ENCODE results near the gene RAB3GAP2. TPM values are rescaled to one million over a fixed set of nuclear protein-coding genes. Genes with fewer than 3 reads are reported as not detected.

RAB3GAP2 gene
- total and polyA plus RNA-seq, 2 of the 13 experiments (the other 11 are each of a cell fraction or from before 2014, with no cell fraction given): 22.6 to 25.0 TPM

GRCh38 chr1:220272047-220272840, at the start of gene RAB3GAP2 (continued):
- TF ChIP-seq ZNF660 (CRISPR knock-in tag; IDR thresholded peaks at IDR 0.05; ENCODE audit: borderline replicate concordance, low read depth) (no peak), ASH2L (IDR thresholded peaks at IDR 0.05; ENCODE audit: insufficient read length, low read depth, low read length) (no peak), DZIP1 (CRISPR knock-in tag; IDR thresholded peaks at IDR 0.05) (no peak), POLR2AphosphoS5 (IDR thresholded peaks at IDR 0.05; ENCODE audit: low read depth, low read length) (peak; percentile 91), RARG (CRISPR knock-in tag; IDR thresholded peaks at IDR 0.05; ENCODE audit: low read depth) (no peak), ZNF20 (CRISPR knock-in tag; IDR thresholded peaks at IDR 0.05) (no peak), TBX2 (CRISPR knock-in tag; IDR thresholded peaks at IDR 0.05; ENCODE audit: borderline replicate concordance) (peak; percentile 70), RBFOX2 (IDR thresholded peaks at IDR 0.05; ENCODE audit: low read depth, low read length) (peak; percentile 87), CENPBD1 (CRISPR knock-in tag; IDR thresholded peaks at IDR 0.05; ENCODE audit: borderline replicate concordance, low read depth) (no peak), ZFY (CRISPR knock-in tag; IDR thresholded peaks at IDR 0.05) (peak; percentile 91), AHR (CRISPR knock-in tag; IDR thresholded peaks at IDR 0.05) (peak; percentile 12; the same call in 1 of the 2 replicates), HOXA3 (CRISPR knock-in tag; IDR thresholded peaks at IDR 0.05) (peak; percentile 77; the same call in 1 of the 2 replicates), XBP1 (CRISPR knock-in tag; IDR thresholded peaks at IDR 0.05) (0 out of 2 replicates have a peak, but pooled peaks have one; percentile 33), DNMT1 (CRISPR knock-in tag; IDR thresholded peaks at IDR 0.05) (0 out of 2 replicates have a peak, but pooled peaks have one; percentile 83), ZKSCAN1 (IDR thresholded peaks at IDR 0.05; ENCODE audit: low read length) (no peak), SMAD1 (CRISPR knock-in tag; IDR thresholded peaks at IDR 0.05; ENCODE audit: borderline replicate concordance, low read depth) (peak; percentile 94; the same call in 1 of the 2 replicates), ZNF879 (CRISPR knock-in tag; IDR thresholded peaks at IDR 0.05) (no peak), ZNF24 (IDR thresholded peaks at IDR 0.05) (no peak), TBX3 (IDR thresholded peaks at IDR 0.05; ENCODE audit: borderline replicate concordance) (no peak), ZNF558 (CRISPR knock-in tag; IDR thresholded peaks at IDR 0.05; ENCODE audit: borderline replicate concordance) (no peak; the same call in 1 of the 2 replicates), SIX4 (CRISPR knock-in tag; IDR thresholded peaks at IDR 0.05) (no peak), ZFP90 (CRISPR knock-in tag; IDR thresholded peaks at IDR 0.05; ENCODE audit: borderline replicate concordance) (no peak; the same call in 1 of the 2 replicates), ZNF335 (CRISPR knock-in tag; IDR thresholded peaks at IDR 0.05) (no peak; the same call in 1 of the 2 replicates), CREB1 (IDR thresholded peaks at IDR 0.05) (peak; percentile 58), CREB1 (CRISPR knock-in tag; IDR thresholded peaks at IDR 0.05) (peak; percentile 63; the same call in 1 of the 2 replicates), ZNF446 (CRISPR knock-in tag; IDR thresholded peaks at IDR 0.05) (peak; percentile 70; the same call in 1 of the 2 replicates), SMYD3 (CRISPR knock-in tag; IDR thresholded peaks at IDR 0.05) (peak; percentile 51; the same call in 1 of the 2 replicates), ZNF317 (CRISPR knock-in tag; IDR thresholded peaks at IDR 0.05) (peak; percentile 78; the same call in 1 of the 2 replicates), PRPF4 (IDR thresholded peaks at IDR 0.05; ENCODE audit: low read depth, low read length, poor library complexity, severe bottlenecking) (no peak)
